ENCODE data around the gene MEGF6.

Gene MEGF6

DNA sequence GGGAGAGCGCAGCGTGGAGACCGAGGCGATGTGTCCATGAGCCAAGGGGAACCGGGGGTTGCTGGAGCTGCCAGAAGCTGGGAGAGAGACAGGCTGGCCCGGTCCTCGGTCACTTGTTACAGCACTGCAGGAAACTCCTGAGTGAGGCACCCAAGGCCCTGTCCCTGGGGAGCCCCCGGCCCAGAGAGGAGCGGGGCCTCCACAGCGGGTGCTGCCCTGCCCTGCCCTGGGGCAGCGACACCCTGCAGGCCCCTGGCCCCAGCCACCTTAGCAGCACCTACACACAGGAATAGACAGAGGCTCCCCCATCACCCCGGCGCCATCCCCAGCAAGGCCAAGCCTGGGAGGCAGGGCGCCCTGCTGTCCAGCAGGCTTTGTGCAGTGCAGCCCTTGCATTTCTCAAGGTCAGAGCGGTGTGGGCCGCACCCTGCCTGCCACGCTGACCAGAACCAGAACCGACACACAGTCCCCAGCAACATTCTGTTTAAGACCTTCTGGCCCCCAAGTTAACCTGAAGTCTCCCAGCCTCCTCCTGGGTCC is 6.6 kb upstream of the MEGF6 start:
- TF ChIP-seq EZH2phosphoT487 (IDR thresholded peaks at IDR 0.05; ENCODE audit: low read depth): no peak
- TF ChIP-seq, protein P1, sequence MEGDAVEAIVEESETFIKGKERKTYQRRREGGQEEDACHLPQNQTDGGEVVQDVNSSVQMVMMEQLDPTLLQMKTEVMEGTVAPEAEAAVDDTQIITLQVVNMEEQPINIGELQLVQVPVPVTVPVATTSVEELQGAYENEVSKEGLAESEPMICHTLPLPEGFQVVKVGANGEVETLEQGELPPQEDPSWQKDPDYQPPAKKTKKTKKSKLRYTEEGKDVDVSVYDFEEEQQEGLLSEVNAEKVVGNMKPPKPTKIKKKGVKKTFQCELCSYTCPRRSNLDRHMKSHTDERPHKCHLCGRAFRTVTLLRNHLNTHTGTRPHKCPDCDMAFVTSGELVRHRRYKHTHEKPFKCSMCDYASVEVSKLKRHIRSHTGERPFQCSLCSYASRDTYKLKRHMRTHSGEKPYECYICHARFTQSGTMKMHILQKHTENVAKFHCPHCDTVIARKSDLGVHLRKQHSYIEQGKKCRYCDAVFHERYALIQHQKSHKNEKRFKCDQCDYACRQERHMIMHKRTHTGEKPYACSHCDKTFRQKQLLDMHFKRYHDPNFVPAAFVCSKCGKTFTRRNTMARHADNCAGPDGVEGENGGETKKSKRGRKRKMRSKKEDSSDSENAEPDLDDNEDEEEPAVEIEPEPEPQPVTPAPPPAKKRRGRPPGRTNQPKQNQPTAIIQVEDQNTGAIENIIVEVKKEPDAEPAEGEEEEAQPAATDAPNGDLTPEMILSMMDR (IDR thresholded peaks at IDR 0.05; ENCODE audit: low read depth, low read length): no peak
- no peak overlapping the region for H3K27ac ChIP-seq (ENCODE audit: low read length)
- H3K36me3 ChIP-seq (replicated peaks; ENCODE audit: low read depth, low read length): no peaks in the 10 kb centered on the region
- H3K9me3 ChIP-seq (ENCODE audit: insufficient read depth, low read length): no peaks in the 10 kb centered on the region
- H3K4me3 ChIP-seq (ENCODE audit: low read length): no peak overlapping the region
- no peak overlapping the region for H3K9ac ChIP-seq (ENCODE audit: low read length)
- no peaks in the 10 kb centered on the region for H4K20me1 ChIP-seq (ENCODE audit: insufficient read depth, low read length)
- peaks cover 12% of the 10 kb centered on the region for H3K27me3 ChIP-seq (ENCODE audit: low read depth, low read length)
- 0 out of 2 replicates have a peak, but pooled peaks cover 3% of the 10 kb centered on the region for H3K4me1 ChIP-seq (ENCODE audit: low read length)
- H3K4me2 ChIP-seq (ENCODE audit: low read length): no peak overlapping the region
- no peak overlapping the region for H2AFZ ChIP-seq (ENCODE audit: low read depth, low read length)
- no peaks in the 10 kb centered on the region for H3K79me2 ChIP-seq (ENCODE audit: low read length)

DNA sequence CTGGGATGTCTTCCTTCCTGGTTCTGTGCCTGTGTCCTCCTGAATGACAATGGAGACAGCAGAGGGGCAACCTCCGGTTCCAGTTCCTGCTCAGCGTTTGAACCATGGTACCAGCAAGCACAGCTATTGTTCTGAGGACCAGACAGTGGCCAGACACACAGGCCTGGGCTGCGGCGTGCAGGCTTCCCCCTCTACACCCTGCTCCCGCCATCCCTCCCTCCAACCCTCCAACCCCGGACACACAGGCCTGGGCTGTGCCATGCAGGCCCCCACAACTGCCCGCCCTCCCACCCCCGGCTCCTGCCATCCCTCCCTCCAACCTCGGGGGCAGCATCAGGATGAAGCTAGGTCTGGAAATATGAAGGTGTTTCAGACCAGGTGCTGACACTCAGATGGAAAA is 5.6 kb upstream of the MEGF6 start:
- Histone ChIP-seq H3K79me2 (ENCODE audit: low read length) (no peaks in the 10 kb centered on the region), H2AFZ (ENCODE audit: low read depth, low read length) (no peak overlapping the region), H3K27ac (ENCODE audit: low read length) (no peak overlapping the region), H3K9ac (ENCODE audit: low read length) (no peak overlapping the region), H3K4me3 (ENCODE audit: low read length) (no peak overlapping the region), H4K20me1 (ENCODE audit: insufficient read depth, low read length) (no peaks in the 10 kb centered on the region), H3K4me1 (ENCODE audit: low read length) (0 out of 2 replicates have a peak, but pooled peaks cover 3% of the 10 kb centered on the region), H3K9me3 (ENCODE audit: insufficient read depth, low read length) (no peaks in the 10 kb centered on the region), H3K27me3 (ENCODE audit: low read depth, low read length) (peaks cover 12% of the 10 kb centered on the region), H3K4me2 (ENCODE audit: low read length) (no peak overlapping the region), H3K36me3 (replicated peaks; ENCODE audit: low read depth, low read length) (no peaks in the 10 kb centered on the region)
- no peak for TF ChIP-seq EZH2phosphoT487 (IDR thresholded peaks at IDR 0.05; ENCODE audit: low read depth)
- TF ChIP-seq, protein P1 (IDR thresholded peaks at IDR 0.05; ENCODE audit: low read depth, low read length): no peak

DNA sequence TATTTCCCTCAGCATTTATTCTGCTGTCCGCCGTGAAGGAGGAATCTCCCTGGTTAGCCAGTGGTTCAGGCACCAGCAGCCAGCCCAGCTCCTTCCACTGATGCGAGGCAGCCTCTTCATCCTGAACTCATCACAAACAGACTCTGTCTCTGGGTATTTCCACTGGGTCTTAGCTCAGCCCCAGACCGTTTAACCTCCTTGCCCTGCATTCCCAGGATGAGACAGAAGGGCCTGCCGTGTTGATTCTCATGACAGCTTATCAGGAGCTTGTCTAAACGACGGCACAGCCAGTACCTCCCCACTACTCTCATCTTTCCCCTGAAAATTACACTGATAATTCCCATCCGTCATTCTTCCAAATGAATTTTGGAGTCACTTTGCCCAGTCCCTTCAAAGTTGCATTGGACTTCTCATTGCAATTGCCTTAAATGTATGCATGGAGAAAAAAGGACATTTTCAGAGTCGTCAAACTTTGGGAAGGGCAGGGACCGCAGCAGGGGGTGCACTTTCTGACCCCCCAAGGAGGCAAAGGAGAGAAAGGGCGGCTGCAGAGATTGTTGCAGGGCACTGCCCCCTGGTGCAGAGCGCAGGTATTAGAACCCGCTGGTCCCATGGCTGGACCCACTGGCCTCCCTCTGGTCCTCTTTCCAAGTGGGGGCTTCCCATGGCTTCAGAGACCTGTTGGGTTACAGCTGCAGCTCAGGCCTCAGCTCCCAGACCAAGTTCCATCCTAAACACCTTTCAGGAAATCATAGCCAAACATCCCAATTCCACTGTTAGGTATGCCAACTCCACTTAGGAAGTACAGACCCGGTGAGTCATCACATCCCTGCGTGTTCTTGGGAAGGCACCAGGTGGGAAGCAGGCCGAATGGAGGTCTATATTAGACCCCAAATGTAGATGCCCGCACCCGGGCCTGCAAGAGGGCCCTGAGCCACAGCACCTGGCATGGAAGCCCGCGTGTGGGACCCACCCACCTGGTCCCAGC is 3.7 kb upstream of the MEGF6 start:
- no peak overlapping the region for H2AFZ ChIP-seq (ENCODE audit: low read depth, low read length)
- H3K9ac ChIP-seq (ENCODE audit: low read length): no peak overlapping the region
- no peak overlapping the region for H3K4me3 ChIP-seq (ENCODE audit: low read length)
- no peak overlapping the region for H3K4me2 ChIP-seq (ENCODE audit: low read length)
- H3K79me2 ChIP-seq (ENCODE audit: low read length): no peaks in the 10 kb centered on the region
- H3K27ac ChIP-seq (ENCODE audit: low read length): no peak overlapping the region
- no peaks in the 10 kb centered on the region for H3K36me3 ChIP-seq (replicated peaks; ENCODE audit: low read depth, low read length)
- H3K4me1 ChIP-seq (ENCODE audit: low read length): 0 out of 2 replicates have a peak, but pooled peaks cover 3% of the 10 kb centered on the region
- H4K20me1 ChIP-seq (ENCODE audit: insufficient read depth, low read length): no peaks in the 10 kb centered on the region
- peaks cover 12% of the 10 kb centered on the region for H3K27me3 ChIP-seq (ENCODE audit: low read depth, low read length)
- no peak for TF ChIP-seq EZH2phosphoT487 (IDR thresholded peaks at IDR 0.05; ENCODE audit: low read depth)
- TF ChIP-seq, protein P1 (IDR thresholded peaks at IDR 0.05; ENCODE audit: low read depth, low read length): peak; percentile 64
- H3K9me3 ChIP-seq (ENCODE audit: insufficient read depth, low read length): no peaks in the 10 kb centered on the region

DNA sequence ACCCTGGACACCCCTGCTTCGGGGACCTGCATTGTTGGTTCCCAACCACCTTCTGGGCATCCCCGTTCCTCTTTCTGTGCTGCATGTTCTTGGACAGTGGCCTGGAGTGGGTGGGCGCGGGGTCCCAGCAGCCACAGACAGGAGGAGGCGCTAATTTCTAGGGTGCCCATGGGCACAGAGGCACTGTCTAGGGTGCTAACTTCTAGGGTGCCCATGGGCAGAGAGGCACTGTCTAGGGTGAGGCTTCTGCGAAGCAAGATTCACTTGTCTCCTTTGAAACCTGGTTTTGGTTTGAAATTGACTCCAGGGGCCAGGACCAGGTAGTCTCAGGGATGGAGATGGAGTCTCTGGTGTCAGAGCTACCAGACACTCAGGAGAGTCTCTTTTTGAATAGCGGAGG is 815 bp upstream of the MEGF6 start:
- H3K9ac ChIP-seq (ENCODE audit: low read length): no peak overlapping the region
- no peaks in the 10 kb centered on the region for H3K9me3 ChIP-seq (ENCODE audit: insufficient read depth, low read length)
- no peak overlapping the region for H2AFZ ChIP-seq (ENCODE audit: low read depth, low read length)
- H3K4me1 ChIP-seq (ENCODE audit: low read length): no peaks in the 10 kb centered on the region
- no peak overlapping the region for H3K27ac ChIP-seq (ENCODE audit: low read length)
- no peaks in the 10 kb centered on the region for H3K79me2 ChIP-seq (ENCODE audit: low read length)
- H3K4me2 ChIP-seq (ENCODE audit: low read length): no peak overlapping the region
- H3K36me3 ChIP-seq (replicated peaks; ENCODE audit: low read depth, low read length): no peaks in the 10 kb centered on the region
- H3K27me3 ChIP-seq (ENCODE audit: low read depth, low read length): peaks cover 12% of the 10 kb centered on the region
- TF ChIP-seq, protein P1 (IDR thresholded peaks at IDR 0.05; ENCODE audit: low read depth, low read length): no peak
- TF ChIP-seq EZH2phosphoT487 (IDR thresholded peaks at IDR 0.05; ENCODE audit: low read depth): no peak
- H4K20me1 ChIP-seq (ENCODE audit: insufficient read depth, low read length): no peaks in the 10 kb centered on the region
- H3K4me3 ChIP-seq (ENCODE audit: low read length): no peak overlapping the region

Measured in OCI-LY3 (cell line).